H1 (cell line): ENCODE results near the gene SAP30L. TPM values are rescaled to one million over a fixed set of nuclear protein-coding genes. Genes with fewer than 3 reads are reported as not detected.

Experiments
- CTCF ChIA-PET: fragments of 300-600 bp; sonication (Branson Sonifier 250); formaldehyde crosslinking; loops from one replicate; lab custom pipeline; 2021; ENCODE audit not compliant: partially characterized antibody; lab: Charles Lee
- POLR2A ChIA-PET: fragments of 300-600 bp; sonication (Branson Sonifier 250); formaldehyde crosslinking; loops from one replicate; lab custom pipeline; 2021; ENCODE audit warnings: inconsistent platforms; ENCODE audit not compliant: partially characterized antibody; lab: Charles Lee
- DNase-seq, 2 experiments: peaks; one replicate each; pipeline versions ENCODE4 v3.0.0 to v3.0.0-alpha.2; 2010 to 2022; ENCODE audit warnings: low spot score in 2 of 2, low read depth in 1 of 2, mixed read lengths in 1 of 2
- FAIRE-seq: peaks from 2 replicates; lab custom pipeline; 2011; peaks lifted over from hg19 to GRCh38; lab: Jason Lieb, UNC
- H2AFZ ChIP-seq: 2 replicates; pipeline ENCODE4 v1.8.1; 2012; ENCODE audit warnings: low read length, inconsistent platforms
- H2AK5ac ChIP-seq: 2 replicates; pipeline ENCODE4 v1.6.1; 2013; ENCODE audit warnings: low read depth, low read length
- H2BK120ac ChIP-seq: replicated peaks from 2 replicates; pipeline ENCODE3; 2013; ENCODE audit warnings: low read depth, low read length, inconsistent platforms
- H2BK12ac ChIP-seq: 2 replicates; pipeline ENCODE4 v1.6.1; 2013; ENCODE audit warnings: low read depth, low read length
- H2BK15ac ChIP-seq: 2 replicates; pipeline ENCODE4 v1.6.1; 2013; ENCODE audit warnings: low read length
- H2BK20ac ChIP-seq: 2 replicates; pipeline ENCODE4 v1.6.1; 2013; ENCODE audit warnings: low read length
- H2BK5ac ChIP-seq: 2 replicates; pipeline ENCODE4 v1.6.1; 2013; ENCODE audit warnings: low read depth, low read length
- H3K14ac ChIP-seq: 2 replicates; pipeline ENCODE4 v1.6.1; 2013; ENCODE audit warnings: inconsistent platforms; ENCODE audit not compliant: insufficient read length
- H3K18ac ChIP-seq: 2 replicates; pipeline ENCODE4 v1.6.1; 2013; ENCODE audit warnings: low read length; ENCODE audit errors: extremely low read depth
- H3K23ac ChIP-seq: 2 replicates; pipeline ENCODE4 v1.6.1; 2013; ENCODE audit warnings: inconsistent platforms; ENCODE audit not compliant: insufficient read length
- H3K23me2 ChIP-seq: 2 replicates; pipeline ENCODE4 v1.6.1; 2013; ENCODE audit warnings: low read depth, low read length
- H3K27ac ChIP-seq: 2 replicates; pipeline ENCODE4 v1.6.1; 2011; ENCODE audit warnings: low read depth, low read length, inconsistent platforms
- H3K27me3 ChIP-seq, 4 experiments: replicated peaks in 1 of 4; 1 replicate in 1 of 4; 2 replicates in 3 of 4; pipeline versions ENCODE4 v1.6.1 to v1.8.1; 2011 to 2013; ENCODE audit warnings: low read length in 3 of 4, mild to moderate bottlenecking in 3 of 4, inconsistent platforms in 2 of 4, mixed read lengths in 2 of 4, moderate library complexity in 1 of 4; ENCODE audit not compliant: control insufficient read depth in 3 of 4, insufficient read depth in 3 of 4; ENCODE audit errors: extremely low read depth in 1 of 4
- H3K36me3 ChIP-seq, 4 experiments: 2 replicates each; pipeline versions ENCODE4 v1.6.1 to v1.8.1; 2011 to 2013; ENCODE audit warnings: mild to moderate bottlenecking in 4 of 4, low read length in 3 of 4, moderate library complexity in 2 of 4, control low read depth in 1 of 4, inconsistent platforms in 1 of 4; ENCODE audit not compliant: insufficient read depth in 4 of 4, control insufficient read depth in 2 of 4
- H3K4ac ChIP-seq: replicated peaks from 2 replicates; pipeline ENCODE3; 2013; ENCODE audit warnings: low read length, low read depth, mixed read lengths, inconsistent platforms; ENCODE audit not compliant: insufficient read length
- H3K4me1 ChIP-seq, 4 experiments: replicated peaks in 1 of 4; 1 replicate in 1 of 4; 2 replicates in 3 of 4; pipeline versions ENCODE4 v1.6.1 to v1.8.1; 2011 to 2013; ENCODE audit warnings: low read length in 3 of 4, inconsistent platforms in 2 of 4, mixed read lengths in 1 of 4; ENCODE audit not compliant: insufficient read depth in 4 of 4, control insufficient read depth in 3 of 4
- H3K4me2 ChIP-seq, 2 experiments: 2 replicates each; pipeline versions ENCODE4 v1.6.1 to v1.8.1; 2011 to 2013; ENCODE audit warnings: low read depth in 2 of 2, low read length in 2 of 2, control low read depth in 1 of 2, inconsistent platforms in 1 of 2, mild to moderate bottlenecking in 1 of 2; ENCODE audit not compliant: insufficient read depth in 1 of 2
- H3K4me3 ChIP-seq, 4 experiments: fragments of 200-600, 300-600 bp in 1 of 4; sonication (generic), shearing (Covaris generic), sonication (Bioruptor Twin) in 1 of 4; 2 replicates each; pipeline versions ENCODE4 v1.5.1 to v1.8.1; 2011 to 2016; ENCODE audit warnings: low read length in 4 of 4, low read depth in 3 of 4, control low read depth in 2 of 4, inconsistent platforms in 2 of 4, mild to moderate bottlenecking in 2 of 4, mixed read lengths in 1 of 4, moderate library complexity in 1 of 4; ENCODE audit not compliant: insufficient read depth in 2 of 4; ENCODE audit errors: extremely low read depth in 1 of 4
- H3K56ac ChIP-seq: replicated peaks from 2 replicates; pipeline ENCODE3; 2013; ENCODE audit warnings: low read depth, mild to moderate bottlenecking, mixed read lengths, low read length, inconsistent platforms; ENCODE audit not compliant: insufficient read length
- H3K79me1 ChIP-seq: 2 replicates; pipeline ENCODE4 v1.6.1; 2013; ENCODE audit warnings: low read depth, low read length, control low read depth
- H3K79me2 ChIP-seq, 2 experiments: 2 replicates each; pipeline versions ENCODE4 v1.6.1 to v1.8.1; 2012 to 2013; ENCODE audit warnings: low read length in 2 of 2, mild to moderate bottlenecking in 2 of 2, inconsistent platforms in 1 of 2; ENCODE audit not compliant: insufficient read depth in 2 of 2, control insufficient read depth in 1 of 2
- H3K9ac ChIP-seq, 4 experiments: replicated peaks in 1 of 4; 1 replicate in 1 of 4; 2 replicates in 3 of 4; pipeline versions ENCODE4 v1.6.1 to v1.8.1; 2011 to 2013; ENCODE audit warnings: low read depth in 3 of 4, low read length in 3 of 4, control low read depth in 2 of 4, mild to moderate bottlenecking in 2 of 4, moderate library complexity in 2 of 4, inconsistent platforms in 1 of 4; ENCODE audit errors: extremely low read depth in 1 of 4
- H3K9me3 ChIP-seq, 2 experiments: 2 replicates each; pipeline versions ENCODE4 v1.6.1 to v1.8.1; 2012 to 2013; ENCODE audit warnings: mild to moderate bottlenecking in 2 of 2, moderate library complexity in 2 of 2, control low read depth in 1 of 2, inconsistent platforms in 1 of 2, low read depth in 1 of 2, low read length in 1 of 2, mixed read lengths in 1 of 2; ENCODE audit not compliant: insufficient read depth in 2 of 2
- H4K20me1 ChIP-seq, 2 experiments: replicated peaks in 1 of 2; 2 replicates each; pipeline versions ENCODE3 to v1.8.1; 2011 to 2013; ENCODE audit warnings: inconsistent platforms in 2 of 2, low read length in 2 of 2, mild to moderate bottlenecking in 1 of 2; ENCODE audit not compliant: insufficient read depth in 2 of 2, control insufficient read depth in 1 of 2
- H4K5ac ChIP-seq: 2 replicates; pipeline ENCODE4 v1.6.1; 2013; ENCODE audit warnings: low read length, low read depth, mixed read lengths, inconsistent platforms; ENCODE audit not compliant: insufficient read length
- H4K8ac ChIP-seq: 2 replicates; pipeline ENCODE4 v1.8.0; 2013; ENCODE audit warnings: mild to moderate bottlenecking, moderate library complexity, low read length, inconsistent platforms; ENCODE audit not compliant: insufficient read depth; ENCODE audit errors: extremely low read depth
- H4K91ac ChIP-seq: replicated peaks from 2 replicates; pipeline ENCODE3; 2013; ENCODE audit warnings: low read length, mixed read lengths, inconsistent platforms; ENCODE audit not compliant: insufficient read length
- ATF3 ChIP-seq: IDR thresholded peaks from 2 replicates; pipeline ENCODE4 v1.6.1; 2011; ENCODE audit warnings: low read depth, mild to moderate bottlenecking, low read length; ENCODE audit not compliant: insufficient read depth
- POLR2AphosphoS5 ChIP-seq: IDR thresholded peaks from 2 replicates; pipeline ENCODE4 v1.6.1; 2011; ENCODE audit warnings: low read depth, low read length
- WGBS, 2 experiments: shearing (Covaris generic) in 1 of 2; methylation state at CpG; one replicate each; pipeline versions ENCODE4 v1.1.6 to v1.1.7; 2013 to 2015; ENCODE audit warnings: low lambda C conversion rate in 2 of 2, mixed read lengths in 2 of 2, inconsistent platforms in 1 of 2, low coverage in 1 of 2, missing lambda C conversion rate in 1 of 2; ENCODE audit not compliant: insufficient replicate concordance in 2 of 2, insufficient coverage in 1 of 2, insufficient read length in 1 of 2; ENCODE audit errors: extremely low coverage in 1 of 2, missing lambda C conversion rate in 1 of 2; 5-methylcytosine and 5-hydroxymethylcytosine counted together
- polyA plus RNA-seq, 7 experiments: library from polyadenylated mRNA; depleted of rRNA in 3 of 7; stranded (reverse) in 5 of 7; unstranded in 2 of 7; fragments of >200 nt in 5 of 7; fragments of 200-250 nt in 2 of 7; gene quantifications; 1 replicate in 5 of 7; 2 replicates in 1 of 7; 4 replicates in 1 of 7; pipeline versions ENCODE4 v1.2.1 to v1.2.3, GENCODE V29; 2011 to 2013; ENCODE audit warnings: missing spikeins in 2 of 7, mixed read lengths in 2 of 7
- total RNA-seq: library from RNA; stranded (reverse); fragmentation: NEBNext Ultra II Directional; extraction: Animal tissue kit (Norgen Biotek cat#: 25700); gene quantifications from 2 replicates; pipeline ENCODE4 v1.2.1, GENCODE V29; 2021

Gene SAP30L
- total and polyA plus RNA-seq, 2 of the 8 experiments (the other 6 are each of a cell fraction or from before 2014, with no cell fraction given) = 12.2 to 31.5 TPM

GRCh38 chr5:154400678-154401077 is 45.1 kb upstream of the SAP30L start:
- no peak overlapping the region for H2BK5ac ChIP-seq
- no peaks in the 10 kb centered on the region for H3K9me3 ChIP-seq
- H4K20me1 ChIP-seq = peaks cover 0 to 2% of the 10 kb centered on the region in 2 experiments
- POLR2A ChIA-PET = no interaction called here
- no peak for DNase-seq
- no peak overlapping the region for H3K9ac ChIP-seq
- TF ChIP-seq POLR2AphosphoS5 = no peak
- no peak for TF ChIP-seq ATF3
- TF ChIP-seq, all 59 proteins: peak for 0
- H2BK12ac ChIP-seq = no peak overlapping the region
- H3K14ac ChIP-seq = no peak overlapping the region
- H2AFZ ChIP-seq = no peak overlapping the region
- H3K4me3 ChIP-seq = no peak overlapping the region
- H4K91ac ChIP-seq = no peak overlapping the region
- no peak overlapping the region for H2BK120ac ChIP-seq
- H3K27me3 ChIP-seq = no peaks in the 10 kb centered on the region; a peak in 1 of 7 replicates
- H2AK5ac ChIP-seq = no peak overlapping the region
- peaks cover 4 to 8% (median 6%) of the 10 kb centered on the region in 4 experiments for H3K4me1 ChIP-seq
- H3K23me2 ChIP-seq = no peaks in the 10 kb centered on the region
- H3K23ac ChIP-seq = no peak overlapping the region
- no peak overlapping the region for H4K8ac ChIP-seq
- WGBS, 2 experiments = 95% methylated on average over 3 of the region's 3 CpGs; no CpG with 5 or more reads in 1 of the 2 experiments
- no peak overlapping the region for H3K27ac ChIP-seq
- no peak overlapping the region for H3K4me2 ChIP-seq
- no peak overlapping the region for H3K56ac ChIP-seq
- no peak overlapping the region for H3K18ac ChIP-seq
- no peak overlapping the region for H2BK20ac ChIP-seq
- H3K4ac ChIP-seq = no peak overlapping the region
- no peak overlapping the region for H2BK15ac ChIP-seq
- FAIRE-seq = no peak
- CTCF ChIA-PET = interaction anchor here (1.4 kb wide), 1 partner anchor 328 kb away, joined by 5 read pairs; no protein-coding TSS in a partner anchor
- H3K36me3 ChIP-seq = no peaks in the 10 kb centered on the region
- no peaks in the 10 kb centered on the region; the same call in 1 of the 2 replicates for H3K79me1 ChIP-seq
- no peaks in the 10 kb centered on the region for H3K79me2 ChIP-seq
- no peak overlapping the region for H4K5ac ChIP-seq
